Epithelial cell of proximal tubule (primary cell): ENCODE results near the gene ATP6V1B1. TPM values are rescaled to one million over a fixed set of nuclear protein-coding genes. Genes with fewer than 3 reads are reported as not detected.

ENCODE experiments used
- DNase-seq: peaks from one replicate; pipeline ENCODE4 v3.0.0-alpha.2; 2011; ENCODE audit warnings: low read depth
- H3K4me3 ChIP-seq: 2 replicates; pipeline ENCODE4 v1.5.1; 2011; ENCODE audit warnings: low read depth, mild to moderate bottlenecking, low read length
- total RNA-seq: library from RNA; depleted of rRNA; stranded (reverse); fragments of >200 nt; gene quantifications from 2 replicates; pipeline ENCODE4 v1.2.3, GENCODE V29; 2015
- TF ChIP-seq, protein P1 (sequence below): conservative IDR thresholded peaks from 2 replicates; pipeline ENCODE4 v1.5.1; 2012; ENCODE audit warnings: low read depth, mild to moderate bottlenecking, low read length

Gene ATP6V1B1
- total RNA-seq, 1 donor from 2014 or later = 0.81 TPM

DNA sequence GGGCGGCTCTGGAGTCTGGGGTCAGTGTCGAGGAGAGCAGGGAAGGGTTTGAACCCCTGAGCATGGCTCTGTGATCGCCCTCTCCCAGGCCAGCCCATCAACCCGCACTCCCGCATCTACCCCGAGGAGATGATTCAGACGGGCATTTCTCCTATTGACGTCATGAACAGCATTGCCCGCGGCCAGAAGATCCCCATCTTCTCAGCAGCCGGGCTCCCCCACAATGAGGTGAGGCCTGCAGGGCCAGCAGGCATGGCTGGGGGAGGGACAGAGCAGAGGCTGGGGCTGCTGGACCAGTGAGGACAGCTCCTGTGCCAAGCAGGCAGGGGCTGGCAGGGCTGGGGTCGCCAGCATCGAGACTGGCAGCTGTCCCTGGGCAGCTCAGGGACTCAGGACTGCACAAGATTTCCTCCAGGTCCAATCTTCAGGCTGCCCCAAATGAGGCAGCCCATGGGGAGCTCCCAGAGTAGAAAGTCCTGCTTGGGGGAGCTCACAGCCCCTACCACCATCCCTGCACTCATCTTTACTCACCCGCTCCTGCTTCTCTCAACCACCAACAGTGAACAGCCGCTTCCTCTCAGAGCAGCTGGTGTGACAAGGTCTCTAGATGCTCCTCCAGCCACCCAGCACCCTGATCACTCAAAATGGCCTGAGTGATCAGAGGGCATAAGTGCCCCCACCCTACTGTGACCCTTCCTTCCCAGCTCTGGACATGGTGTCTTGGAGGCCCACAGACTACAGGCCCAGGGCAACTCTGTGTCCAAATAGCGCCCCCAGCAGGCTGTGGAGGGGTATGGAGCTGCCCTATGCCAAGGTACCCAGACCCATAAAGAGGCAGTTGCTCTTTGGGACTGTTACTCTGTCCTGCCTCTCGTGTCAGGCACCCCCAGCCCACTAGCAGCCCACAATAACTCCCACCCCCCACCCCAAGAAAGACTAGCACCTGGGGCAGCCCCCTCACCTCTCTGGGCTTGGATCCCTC lies 24.4 kb downstream of the ATP6V1B1 start:
- no peak for DNase-seq
- no peak overlapping the region for H3K4me3 ChIP-seq
- TF ChIP-seq, protein P1, sequence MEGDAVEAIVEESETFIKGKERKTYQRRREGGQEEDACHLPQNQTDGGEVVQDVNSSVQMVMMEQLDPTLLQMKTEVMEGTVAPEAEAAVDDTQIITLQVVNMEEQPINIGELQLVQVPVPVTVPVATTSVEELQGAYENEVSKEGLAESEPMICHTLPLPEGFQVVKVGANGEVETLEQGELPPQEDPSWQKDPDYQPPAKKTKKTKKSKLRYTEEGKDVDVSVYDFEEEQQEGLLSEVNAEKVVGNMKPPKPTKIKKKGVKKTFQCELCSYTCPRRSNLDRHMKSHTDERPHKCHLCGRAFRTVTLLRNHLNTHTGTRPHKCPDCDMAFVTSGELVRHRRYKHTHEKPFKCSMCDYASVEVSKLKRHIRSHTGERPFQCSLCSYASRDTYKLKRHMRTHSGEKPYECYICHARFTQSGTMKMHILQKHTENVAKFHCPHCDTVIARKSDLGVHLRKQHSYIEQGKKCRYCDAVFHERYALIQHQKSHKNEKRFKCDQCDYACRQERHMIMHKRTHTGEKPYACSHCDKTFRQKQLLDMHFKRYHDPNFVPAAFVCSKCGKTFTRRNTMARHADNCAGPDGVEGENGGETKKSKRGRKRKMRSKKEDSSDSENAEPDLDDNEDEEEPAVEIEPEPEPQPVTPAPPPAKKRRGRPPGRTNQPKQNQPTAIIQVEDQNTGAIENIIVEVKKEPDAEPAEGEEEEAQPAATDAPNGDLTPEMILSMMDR = peak; percentile 17

DNA sequence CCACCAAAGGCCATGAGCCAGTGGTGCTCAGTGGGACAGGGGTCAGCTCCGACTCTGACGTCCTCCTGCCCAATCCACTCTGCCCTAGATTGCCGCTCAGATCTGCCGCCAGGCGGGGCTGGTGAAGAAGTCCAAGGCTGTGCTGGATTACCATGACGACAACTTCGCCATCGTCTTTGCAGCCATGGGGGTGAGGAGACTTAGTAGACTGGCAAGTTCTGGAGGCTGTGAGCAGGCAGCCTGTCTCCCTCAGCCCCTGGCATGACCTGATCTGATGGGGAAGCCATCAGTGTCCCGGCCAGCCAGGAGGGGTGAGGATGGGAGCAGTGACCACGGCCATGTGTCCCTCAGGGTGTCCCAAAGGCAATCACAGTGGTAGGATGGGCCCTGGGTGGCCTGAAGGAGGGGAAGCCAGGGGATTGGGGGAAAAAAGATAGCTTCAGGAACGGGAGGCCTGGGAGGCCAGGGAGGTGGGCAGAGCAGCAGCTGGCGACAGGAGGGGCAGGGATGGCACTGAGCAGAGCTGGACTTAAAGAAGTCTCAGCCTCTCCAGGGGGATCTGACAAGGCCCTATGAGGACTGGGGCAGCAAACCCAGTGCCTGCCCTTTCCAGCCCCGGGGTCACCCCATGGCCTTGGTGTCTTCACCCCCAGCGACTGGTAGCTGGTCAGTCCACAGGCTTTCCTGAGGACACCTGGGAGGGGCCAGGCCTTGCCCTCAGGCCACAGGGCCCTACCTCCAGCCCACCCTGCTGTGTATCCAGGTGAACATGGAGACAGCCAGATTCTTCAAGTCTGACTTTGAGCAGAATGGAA lies 25.3 kb downstream of the ATP6V1B1 start:
- TF ChIP-seq, protein P1 = no peak
- H3K4me3 ChIP-seq = no peak overlapping the region
- DNase-seq = no peak

DNA sequence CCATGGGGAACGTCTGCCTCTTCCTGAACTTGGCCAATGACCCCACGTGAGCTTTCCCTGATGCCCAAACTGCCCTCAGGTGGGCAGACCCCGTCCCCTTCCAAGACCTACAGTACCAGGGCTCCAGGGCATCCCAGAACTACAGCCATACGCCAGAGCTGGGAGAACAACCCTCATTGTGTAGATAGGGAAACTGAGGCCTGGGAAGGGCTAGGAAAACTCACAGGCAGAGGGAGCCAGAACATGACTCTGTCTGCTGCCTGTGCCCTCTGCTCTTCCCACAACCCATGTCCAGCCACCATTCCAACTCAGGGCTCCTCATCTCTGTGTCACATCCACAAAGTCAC lies 25.9 kb downstream of the ATP6V1B1 start:
- H3K4me3 ChIP-seq = no peak overlapping the region
- DNase-seq = no peak
- TF ChIP-seq, protein P1 = no peak

DNA sequence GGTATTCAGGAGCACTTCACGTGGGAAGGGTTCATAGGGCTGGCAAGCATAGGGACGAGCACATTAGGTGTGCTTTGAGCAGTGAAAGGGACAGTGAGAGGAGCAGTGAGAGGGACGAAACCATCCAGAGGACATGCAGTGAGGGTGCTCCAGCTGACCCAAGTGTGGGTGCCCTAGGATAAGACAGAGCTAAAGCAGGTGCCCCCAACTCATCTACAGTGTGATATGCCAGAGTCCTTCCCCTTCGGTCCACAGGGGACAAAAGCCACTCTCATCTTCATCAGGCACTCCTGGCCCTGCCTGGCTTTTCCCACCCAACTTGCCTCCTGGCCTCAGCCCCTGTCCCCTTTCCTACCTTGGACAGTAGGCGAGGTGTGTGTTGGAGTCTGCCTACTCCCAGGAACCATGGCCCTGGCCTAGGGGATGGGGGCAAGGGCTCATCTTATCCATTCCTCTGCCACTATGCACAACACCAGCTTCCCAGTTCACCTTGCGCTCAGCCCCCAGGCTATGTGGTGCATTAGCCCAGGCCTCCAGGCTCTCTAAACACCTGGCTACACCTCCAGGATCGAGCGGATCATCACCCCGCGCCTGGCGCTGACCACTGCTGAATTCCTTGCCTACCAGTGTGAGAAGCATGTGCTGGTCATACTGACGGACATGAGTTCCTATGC lies 26.6 kb downstream of the ATP6V1B1 start:
- TF ChIP-seq, protein P1 = no peak
- no peak for DNase-seq
- H3K4me3 ChIP-seq = no peak overlapping the region

DNA sequence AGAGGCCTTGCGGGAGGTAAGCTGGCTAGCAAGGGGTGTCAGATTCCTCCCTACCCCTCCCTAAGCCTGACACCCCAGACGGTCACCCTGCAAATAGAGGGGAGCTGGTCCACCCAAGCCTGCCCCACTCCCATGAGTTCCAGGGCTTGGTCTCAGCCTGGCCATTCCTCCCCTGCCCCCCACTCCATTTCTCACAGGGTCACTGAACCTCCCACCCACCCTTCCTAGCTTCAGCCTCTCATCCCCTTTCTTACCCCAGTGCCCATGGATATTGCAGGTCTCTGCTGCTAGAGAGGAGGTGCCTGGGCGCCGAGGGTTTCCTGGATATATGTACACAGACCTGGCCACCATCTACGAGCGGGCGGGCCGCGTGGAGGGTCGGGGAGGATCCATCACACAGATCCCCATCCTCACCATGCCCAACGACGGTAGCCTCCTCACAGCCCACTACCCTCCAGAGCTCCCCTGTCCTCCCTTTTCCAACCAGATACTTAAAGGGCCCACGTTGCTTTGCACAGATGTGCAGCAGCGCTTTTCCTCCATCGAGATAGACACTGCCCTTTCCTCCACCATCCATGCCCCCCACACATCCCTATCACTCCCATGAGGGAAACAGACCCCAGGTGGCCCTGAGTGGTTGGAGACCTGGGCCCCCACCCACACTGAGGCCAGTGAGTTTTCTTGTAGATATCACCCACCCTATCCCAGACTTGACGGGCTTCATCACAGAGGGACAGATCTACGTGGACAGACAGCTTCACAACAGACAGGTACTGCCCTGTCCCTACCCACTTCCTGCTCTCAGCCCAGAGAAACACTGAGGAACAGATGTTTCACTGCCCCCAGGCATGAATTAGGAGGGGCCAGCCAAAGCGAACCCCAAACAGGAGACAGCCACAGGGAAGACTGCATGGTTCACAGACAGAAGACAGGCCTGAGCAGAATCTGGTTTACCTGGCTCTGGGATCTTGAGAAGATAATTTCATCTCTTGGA lies 27.5 kb downstream of the ATP6V1B1 start:
- TF ChIP-seq, protein P1 = no peak
- no peak for DNase-seq
- no peak overlapping the region for H3K4me3 ChIP-seq

DNA sequence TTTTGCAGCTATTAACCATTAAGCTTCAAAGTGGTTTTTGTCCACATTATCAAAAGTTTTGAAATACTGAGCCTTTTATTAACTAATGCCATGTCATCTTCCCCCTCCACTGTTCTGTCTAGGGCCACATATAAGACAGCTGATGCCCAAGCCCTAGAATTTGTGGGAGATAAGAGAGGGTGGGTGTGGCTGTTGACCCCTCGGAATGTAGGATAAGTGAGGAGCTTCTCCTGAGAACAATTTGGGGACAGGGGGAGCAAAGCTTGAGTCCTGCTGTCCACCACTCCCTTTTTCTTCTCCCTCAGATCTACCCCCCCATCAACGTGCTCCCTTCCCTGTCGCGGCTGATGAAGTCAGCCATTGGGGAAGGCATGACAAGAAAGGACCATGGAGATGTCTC lies 28.4 kb downstream of the ATP6V1B1 start:
- TF ChIP-seq, protein P1 = no peak
- no peak for DNase-seq
- H3K4me3 ChIP-seq = no peak overlapping the region
